ENCODE measurements around the gene KMT2C. TPM values are rescaled to one million over a fixed set of nuclear protein-coding genes. Genes with fewer than 3 reads are reported as not detected.
A peak's percentile ranks its signal among the peaks of the same experiment; 100 is the strongest.
"Not testable (repeated sequence)": the region's sequence is repeated elsewhere in the genome, so short reads cannot be mapped to it uniquely, and the experiment has no call there.

Gene KMT2C
- total RNA-seq, 4 donors from 2014 or later, result 59.0 to 73.9 (median 69.5) TPM

- no peaks in the 10 kb centered on the region for H3K27me3 ChIP-seq
- no peak overlapping the region for H3K27ac ChIP-seq (replicated peaks in 1 of 4)
- no peaks in the 10 kb centered on the region for H3K9me3 ChIP-seq
- H3K36me3 ChIP-seq, result no peaks in the 10 kb centered on the region
- H3K4me1 ChIP-seq, result peaks cover 0 to 13% (median 8%) of the 10 kb centered on the region in 4 donors
- 55% methylated on average over 5 of the region's 5 CpGs for WGBS
- intact Hi-C loops (cut with DNase I), result loop anchor here (5.0 to 10.0 kb wide), 2 partner anchors 115 to 218 kb away; partner anchors contain the start of gene XRCC2
- H3K4me3 ChIP-seq, result no peak overlapping the region
- TF ChIP-seq EP300 (IDR thresholded peaks at IDR 0.05) (no peak), POLR2A (IDR thresholded peaks at IDR 0.05; ENCODE audit: low read depth) (no peak), CTCF (IDR thresholded peaks at IDR 0.05) (no peak), POLR2AphosphoS5 (IDR thresholded peaks at IDR 0.05) (no peak)
- no peak for DNase-seq (ENCODE audit: extremely low spot score)
Observed at GRCh38 chr7:152459724-152460251, 24.0 kb upstream of the KMT2C start.

- H3K36me3 ChIP-seq, result no peaks in the 10 kb centered on the region
- no peaks in the 10 kb centered on the region for H3K27me3 ChIP-seq
- no peaks in the 10 kb centered on the region for H3K9me3 ChIP-seq
- no peak for TF ChIP-seq EP300 (IDR thresholded peaks at IDR 0.05)
- TF ChIP-seq POLR2AphosphoS5 (IDR thresholded peaks at IDR 0.05), result no peak
- TF ChIP-seq POLR2A (IDR thresholded peaks at IDR 0.05; ENCODE audit: low read depth), result no peak
- no peak for TF ChIP-seq CTCF (IDR thresholded peaks at IDR 0.05)
- no peaks in the 10 kb centered on the region for H3K4me1 ChIP-seq
- no peak for DNase-seq (ENCODE audit: extremely low spot score)
- intact Hi-C loops (cut with DNase I), result no loop called here
- 57% methylated on average over 5 of the region's 5 CpGs for WGBS
- H3K27ac ChIP-seq (replicated peaks in 1 of 4), result no peak overlapping the region
- H3K4me3 ChIP-seq, result no peak overlapping the region
Observed at GRCh38 chr7:152451356-152451755, 15.6 kb upstream of the KMT2C start.

GRCh38 chr7:152445386-152446008 lies 9.7 kb upstream of the KMT2C start:
- DNase-seq (ENCODE audit: extremely low spot score); H3K27ac ChIP-seq (replicated peaks in 1 of 4); intact Hi-C loops (cut with DNase I); H3K9me3 ChIP-seq; H3K27me3 ChIP-seq; H3K4me3 ChIP-seq; H3K36me3 ChIP-seq; H3K4me1 ChIP-seq: not testable (repeated sequence)
- 93% methylated on average over 18 of the region's 19 CpGs for whole genome bisulfite sequencing

- WGBS, result 90% methylated on average over 6 of the region's 6 CpGs
- intact Hi-C loops (cut with DNase I), result no loop called here
- Histone ChIP-seq H3K4me3 (no peak overlapping the region), H3K9me3 (no peaks in the 10 kb centered on the region), H3K27me3 (no peaks in the 10 kb centered on the region), H3K36me3 (no peaks in the 10 kb centered on the region), H3K27ac (replicated peaks in 1 of 4) (no peak overlapping the region), H3K4me1 (no peaks in the 10 kb centered on the region)
- no peak for TF ChIP-seq POLR2AphosphoS5 (IDR thresholded peaks at IDR 0.05)
- no peak for TF ChIP-seq CTCF (IDR thresholded peaks at IDR 0.05)
- TF ChIP-seq POLR2A (IDR thresholded peaks at IDR 0.05; ENCODE audit: low read depth), result no peak
- TF ChIP-seq EP300 (IDR thresholded peaks at IDR 0.05), result no peak
- DNase-seq (ENCODE audit: extremely low spot score), result no peak
Observed at GRCh38 chr7:152443586-152443985, 7.8 kb upstream of the KMT2C start.

- no peaks in the 10 kb centered on the region for H3K36me3 ChIP-seq
- no peak for TF ChIP-seq POLR2AphosphoS5 (IDR thresholded peaks at IDR 0.05)
- no peak for TF ChIP-seq CTCF (IDR thresholded peaks at IDR 0.05)
- TF ChIP-seq POLR2A (IDR thresholded peaks at IDR 0.05; ENCODE audit: low read depth), result no peak
- TF ChIP-seq EP300 (IDR thresholded peaks at IDR 0.05), result no peak
- H3K27me3 ChIP-seq, result no peaks in the 10 kb centered on the region
- no peak for DNase-seq (ENCODE audit: extremely low spot score)
- no peaks in the 10 kb centered on the region for H3K9me3 ChIP-seq
- no peak overlapping the region for H3K27ac ChIP-seq (replicated peaks in 1 of 4)
- H3K4me3 ChIP-seq, result no peak overlapping the region
- H3K4me1 ChIP-seq, result peaks cover 0 to 7% (median under 1%) of the 10 kb centered on the region in 4 donors
- WGBS, result 95% methylated on average over 7 of the region's 7 CpGs
- intact Hi-C loops (cut with DNase I), result no loop called here
Observed at GRCh38 chr7:152442330-152442835, 6.6 kb upstream of the KMT2C start.

GRCh38 chr7:152441810-152442209 lies 6.0 kb upstream of the KMT2C start:
- H3K9me3 ChIP-seq; H3K27ac ChIP-seq (replicated peaks in 1 of 4); H3K4me3 ChIP-seq; H3K36me3 ChIP-seq; H3K27me3 ChIP-seq; DNase-seq (ENCODE audit: extremely low spot score); intact Hi-C loops (cut with DNase I): not testable (repeated sequence)
- 82% methylated on average over 8 of the region's 8 CpGs for WGBS
- peaks cover 0 to 11% (median 4%) of the 10 kb centered on the region in 4 donors for H3K4me1 ChIP-seq

GRCh38 chr7:152441168-152441567 lies 5.4 kb upstream of the KMT2C start:
- intact Hi-C loops (cut with DNase I); H3K4me3 ChIP-seq; H3K27me3 ChIP-seq; H3K9me3 ChIP-seq; H3K27ac ChIP-seq (replicated peaks in 1 of 4); H3K36me3 ChIP-seq; DNase-seq (ENCODE audit: extremely low spot score): not testable (repeated sequence)
- WGBS, result 65% methylated on average over 7 of the region's 7 CpGs
- H3K4me1 ChIP-seq, result peaks cover 0 to 11% (median 4%) of the 10 kb centered on the region in 4 donors

GRCh38 chr7:152438017-152438416 lies 2.2 kb upstream of the KMT2C start:
- Histone ChIP-seq H3K27ac (replicated peaks in 1 of 4) (peak overlapping the region in 1 of 4 donors; percentile 98), H3K4me1 (peaks cover 7 to 21% (median 15%) of the 10 kb centered on the region in 4 donors)
- 76% methylated on average over 4 of the region's 4 CpGs for WGBS
- H3K4me3 ChIP-seq; H3K27me3 ChIP-seq; DNase-seq (ENCODE audit: extremely low spot score); H3K9me3 ChIP-seq; intact Hi-C loops (cut with DNase I); H3K36me3 ChIP-seq: not testable (repeated sequence)

All from esophagus muscularis mucosa (tissue), 4 donors.